NCI-H2196 treated with DMSO at 0.1 percent for 48 hours (cell line): ENCODE results near the gene TXNDC17.
"Not testable (repeated sequence)": the region's sequence is repeated elsewhere in the genome, so short reads cannot be mapped to it uniquely, and the experiment has no call there.

ENCODE experiments used
- DNase-seq: peaks from one replicate; lab custom pipeline; 2025; ENCODE audit not compliant: unreplicated experiment; lab: John Stamatoyannopoulos, UW

The TXNDC17 gene

DNA sequence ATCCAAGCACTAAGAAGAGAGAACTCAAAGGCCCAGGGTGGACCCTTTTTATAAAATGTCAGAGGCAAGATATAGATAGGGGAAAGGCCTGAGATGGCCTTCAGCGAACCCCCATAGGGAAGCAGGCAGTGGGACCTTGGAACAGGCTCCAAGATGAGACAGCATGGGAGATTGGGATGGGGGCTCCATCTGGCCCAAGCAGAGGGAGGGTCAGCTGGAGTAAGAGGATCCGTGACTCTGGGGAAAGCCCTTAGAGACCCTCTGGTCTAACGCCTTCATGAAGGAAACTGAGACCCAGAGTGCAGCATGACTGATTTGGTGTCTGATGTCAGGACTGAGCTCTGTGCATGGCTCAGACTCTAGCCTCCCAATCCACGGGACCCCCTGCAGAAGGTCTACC lies 41.5 kb downstream of the TXNDC17 start:
- no peak for DNase-seq

DNA sequence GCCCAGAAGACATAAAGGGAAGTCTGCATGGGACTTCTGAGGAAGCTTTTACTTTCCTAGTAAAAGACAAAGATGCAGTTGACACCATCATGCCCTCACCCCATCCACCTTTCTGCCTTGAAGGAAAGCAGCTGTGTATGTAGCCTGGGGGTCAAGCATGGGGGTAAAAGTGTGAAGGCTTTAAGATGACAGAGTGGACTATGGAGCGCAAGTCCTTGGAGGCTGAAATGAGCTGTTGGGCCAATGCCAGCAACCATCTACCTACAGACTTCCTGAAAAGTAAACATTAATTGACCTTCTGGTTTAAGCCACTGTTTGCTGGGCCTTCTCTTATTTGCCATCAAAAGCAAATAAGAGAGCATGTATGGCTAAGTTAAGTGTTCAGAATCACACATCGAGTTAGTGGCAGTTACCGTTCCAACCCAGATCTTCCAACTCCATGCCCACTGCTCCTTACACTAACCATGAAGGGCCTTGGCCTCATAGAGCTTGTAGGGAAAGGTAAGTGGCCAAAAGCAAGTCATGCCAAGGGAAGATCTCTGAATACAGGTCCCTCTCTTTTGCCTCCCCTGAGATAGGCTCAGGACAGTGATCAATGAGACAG lies 42.3 kb downstream of the TXNDC17 start:
- no peak for DNase-seq

DNA sequence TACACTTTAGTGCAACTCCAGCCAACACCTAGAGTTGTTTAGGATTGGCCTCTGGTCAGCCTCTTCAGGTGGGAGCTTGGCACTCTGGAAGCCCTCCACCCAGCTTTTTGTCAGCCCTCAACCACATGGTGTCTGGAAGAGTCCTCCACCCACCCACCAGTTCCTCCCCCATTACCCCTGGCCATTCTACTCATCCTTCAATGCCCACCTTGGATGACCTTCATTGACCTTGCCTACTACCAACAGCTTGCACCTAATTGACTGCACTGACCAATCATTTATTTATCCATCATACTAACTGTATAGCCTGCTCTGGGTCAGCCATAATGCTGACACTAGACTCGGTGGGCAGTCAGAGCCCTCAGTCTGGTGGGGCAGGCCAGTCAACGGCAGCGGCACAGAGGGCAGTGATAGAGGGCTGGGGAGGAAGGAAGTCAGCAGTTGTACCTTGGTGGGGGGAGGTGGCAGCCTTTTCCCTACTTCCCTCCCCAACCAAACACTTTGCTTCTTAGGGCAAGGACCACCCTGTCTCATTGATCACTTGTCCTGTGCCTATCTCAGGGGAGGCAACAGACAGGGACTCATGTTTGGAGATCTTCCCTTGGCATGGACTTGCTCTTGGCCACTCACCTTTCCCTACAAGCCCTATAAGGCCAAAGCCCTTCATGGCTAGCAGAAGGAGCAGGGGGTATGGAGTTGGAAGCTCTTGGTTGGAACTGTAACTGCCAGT lies 43.0 kb downstream of the TXNDC17 start:
- DNase-seq: no peak

DNA sequence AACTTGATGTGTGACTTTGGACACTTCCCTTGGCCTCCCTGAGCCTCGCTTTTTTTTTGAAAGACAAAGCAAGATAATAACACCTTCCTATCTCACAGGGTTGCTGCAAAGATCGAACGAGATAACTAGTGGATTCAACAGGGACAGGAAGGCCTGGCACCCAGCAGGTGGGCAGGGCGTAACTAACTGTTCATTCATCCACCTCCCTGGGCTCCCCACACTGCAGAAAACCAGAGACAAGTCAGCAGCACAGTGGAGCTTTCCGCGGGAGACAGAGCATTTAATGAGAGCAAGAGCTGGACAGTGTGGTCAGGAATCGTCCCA lies 43.6 kb downstream of the TXNDC17 start:
- DNase-seq: no peak

DNA sequence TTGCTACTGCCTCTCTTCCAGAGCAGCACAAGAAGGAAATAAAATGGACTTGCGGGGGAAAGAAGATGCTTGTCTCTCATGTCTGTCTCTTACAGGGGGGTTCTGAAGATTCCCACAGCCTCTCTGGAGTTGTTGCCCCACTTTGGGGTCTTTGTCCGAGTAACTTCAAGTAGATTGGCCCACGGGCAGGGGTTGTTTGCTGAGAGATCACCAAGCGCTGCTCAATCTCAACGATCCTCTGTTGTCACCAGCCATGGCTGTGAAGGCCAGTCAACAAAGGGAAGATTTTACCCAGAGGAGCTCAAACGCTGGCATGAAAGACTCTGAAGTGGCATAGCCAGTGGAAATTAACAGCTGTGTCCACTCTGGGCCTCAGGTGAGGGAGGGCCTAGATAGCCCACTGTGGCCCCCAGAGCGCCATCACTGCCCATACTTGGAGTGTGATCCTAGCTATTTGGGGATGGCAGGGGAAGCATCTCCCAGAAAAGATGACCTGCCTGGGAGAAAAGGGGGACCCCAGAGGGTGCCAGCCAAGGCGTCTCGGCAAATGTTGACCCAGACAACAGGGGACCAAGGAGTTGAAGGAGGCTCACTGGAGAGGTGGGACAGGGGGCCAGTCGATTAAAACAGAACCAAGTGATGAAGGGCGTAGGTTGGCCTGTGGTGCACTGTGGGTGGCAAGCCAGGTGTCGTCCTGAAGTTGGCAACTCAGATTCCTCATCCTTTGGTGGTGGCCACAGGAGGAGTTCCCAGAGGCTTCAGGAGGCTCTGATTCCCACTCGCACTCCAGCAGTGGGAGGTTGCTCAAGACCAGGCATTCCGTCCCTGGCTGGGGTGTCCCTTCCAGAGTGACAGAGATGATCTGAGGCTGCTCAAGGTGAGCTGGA lies 44.3 kb downstream of the TXNDC17 start:
- no peak for DNase-seq

DNA sequence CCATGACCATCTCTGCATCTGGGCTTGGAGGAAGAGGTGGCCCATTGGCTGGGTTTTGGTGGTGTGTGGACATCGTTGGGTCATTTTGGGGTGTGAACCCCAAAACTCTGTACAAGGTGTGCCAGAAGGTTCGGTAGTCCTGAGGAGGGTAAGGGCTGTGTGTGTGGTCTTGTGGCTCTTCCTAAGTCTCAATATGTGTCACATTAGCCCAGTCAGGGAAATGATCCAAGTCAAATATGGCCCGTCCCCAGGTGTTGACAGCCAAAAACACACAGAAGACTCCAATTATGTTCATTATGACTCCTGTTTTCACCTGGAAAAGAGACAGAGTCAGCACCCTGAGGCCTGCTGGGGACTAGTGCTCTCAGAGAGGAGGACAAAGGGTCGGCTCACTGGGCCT lies 45.2 kb downstream of the TXNDC17 start:
- no peak for DNase-seq

DNA sequence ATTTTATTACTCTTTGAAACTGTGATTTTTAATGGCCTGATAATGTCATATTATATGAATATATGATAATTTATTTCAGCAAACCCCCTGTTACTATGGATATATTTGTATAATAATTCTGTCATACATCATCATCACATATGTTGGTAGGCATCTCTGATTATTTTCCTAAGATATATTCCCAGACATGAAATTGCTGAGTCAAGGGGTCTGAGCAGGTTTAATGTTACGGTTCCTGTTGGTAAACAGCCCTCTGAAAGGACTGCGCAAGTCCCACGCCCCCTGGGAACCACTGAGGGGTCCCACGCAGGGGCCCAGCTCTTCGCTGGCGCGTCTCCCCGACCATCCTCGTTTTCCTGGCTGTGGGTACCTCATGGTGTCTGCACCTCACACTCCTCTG lies 48.1 kb downstream of the TXNDC17 start:
- DNase-seq: no peak

DNA sequence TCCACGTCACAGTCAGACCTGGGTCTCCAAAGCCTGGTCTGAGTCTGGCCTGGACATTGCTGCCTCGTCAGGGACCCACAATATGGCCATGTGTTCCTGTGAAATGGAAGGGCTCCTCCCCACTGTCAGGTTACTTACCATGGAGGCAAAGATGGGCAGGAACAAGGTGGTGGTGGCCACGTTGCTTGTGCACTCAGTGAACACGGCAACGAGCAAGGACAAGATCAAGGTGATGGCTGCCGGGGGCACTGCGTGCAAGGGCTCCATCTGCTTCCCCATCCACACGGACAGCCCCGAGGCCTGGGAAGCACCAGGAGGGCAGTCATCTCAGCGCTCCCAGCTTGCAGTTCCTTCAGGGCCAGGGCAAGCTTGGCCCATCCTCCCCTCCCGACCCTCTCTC lies 49.8 kb downstream of the TXNDC17 start:
- no peak for DNase-seq

DNA sequence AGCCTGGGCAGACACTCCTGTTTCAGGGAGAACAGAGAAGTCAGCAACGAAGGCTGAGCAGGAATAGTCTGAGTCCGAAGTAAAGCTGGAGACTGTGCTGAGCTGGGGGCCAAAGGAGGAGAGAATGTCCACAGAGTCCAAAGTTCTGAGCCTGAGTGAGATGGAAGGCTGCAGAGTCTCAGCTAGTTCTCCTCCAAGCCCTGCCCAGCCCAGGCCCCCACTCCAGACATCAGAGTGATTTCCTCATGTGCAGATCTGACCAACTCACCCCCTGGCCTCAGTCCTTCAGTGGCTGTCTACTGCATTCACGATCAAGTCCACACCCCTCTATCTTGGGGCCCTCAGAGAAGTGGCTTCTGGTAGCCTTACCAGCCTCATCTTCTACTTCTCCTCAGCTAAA lies 50.7 kb downstream of the TXNDC17 start:
- no peak for DNase-seq

DNA sequence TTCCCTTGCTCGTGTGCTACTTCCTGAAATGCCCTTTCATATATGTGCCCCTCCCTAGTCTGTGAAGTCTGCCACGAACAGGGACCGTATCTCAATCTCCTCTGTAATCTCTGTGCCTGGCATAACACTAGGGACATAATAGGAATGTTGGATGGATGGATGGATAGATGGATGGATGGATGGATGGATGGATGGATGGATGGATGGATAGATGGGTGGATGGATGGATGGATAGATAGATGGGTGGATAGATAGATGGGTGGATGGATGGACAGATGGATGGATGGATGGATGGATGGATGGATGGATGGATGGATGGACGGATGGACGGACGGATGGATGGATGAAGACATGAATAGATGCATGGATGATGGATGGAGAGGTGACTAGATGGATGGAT lies 51.1 kb downstream of the TXNDC17 start:
- not testable (repeated sequence) for DNase-seq
